ENCODE measurements around the gene PHLDA1. TPM values are rescaled to one million over a fixed set of nuclear protein-coding genes. Genes with fewer than 3 reads are reported as not detected.

Gene PHLDA1
- total RNA-seq, 1 experiment from 2014 or later: 4.9 TPM

GRCh38 chr12:75996861-75997447 is 34.6 kb downstream of the PHLDA1 start:
- BruUV-seq (replicated peaks): no TSS peak
- Histone ChIP-seq H3K4me3 (ENCODE audit: low read depth, low read length, poor library complexity, severe bottlenecking) (no peak overlapping the region), H3K27ac (ENCODE audit: low read depth, low read length, poor library complexity, severe bottlenecking) (no peak overlapping the region), H3K27me3 (replicated peaks; ENCODE audit: insufficient read depth, low read depth, low read length, poor library complexity) (no peaks in the 10 kb centered on the region), H3K4me1 (ENCODE audit: insufficient read depth, low read length, poor library complexity, severe bottlenecking) (no peaks in the 10 kb centered on the region), H3K36me3 (ENCODE audit: insufficient read depth, low read length, poor library complexity, severe bottlenecking) (no peaks in the 10 kb centered on the region), H3K9me3 (ENCODE audit: low read depth, low read length, poor library complexity, severe bottlenecking) (no peaks in the 10 kb centered on the region)
- no peak for TF ChIP-seq EZH2 (IDR thresholded peaks at IDR 0.05; ENCODE audit: borderline replicate concordance, low read depth, low read length, poor library complexity, severe bottlenecking)
- no peak for TF ChIP-seq CTCF (conservative IDR thresholded peaks at IDR 0.05; ENCODE audit: low read depth, low read length)
- no peak for DNase-seq (ENCODE audit: low spot score)
- ChIA-PET CTCF (no interaction called here), POLR2A (ENCODE audit: low non-redundant PET) (interaction anchor here (0.7 kb wide), 1 partner anchor 10 kb away, joined by 3 read pairs; no protein-coding TSS in a partner anchor)
- intact Hi-C loops (cut with micrococcal nuclease; ENCODE audit: unreplicated experiment): no loop called here

- Histone ChIP-seq H3K4me3 (ENCODE audit: low read depth, low read length, poor library complexity, severe bottlenecking) (no peak overlapping the region), H3K27ac (ENCODE audit: low read depth, low read length, poor library complexity, severe bottlenecking) (no peak overlapping the region), H3K4me1 (ENCODE audit: insufficient read depth, low read length, poor library complexity, severe bottlenecking) (no peaks in the 10 kb centered on the region), H3K27me3 (replicated peaks; ENCODE audit: insufficient read depth, low read depth, low read length, poor library complexity) (no peaks in the 10 kb centered on the region), H3K9me3 (ENCODE audit: low read depth, low read length, poor library complexity, severe bottlenecking) (no peaks in the 10 kb centered on the region), H3K36me3 (ENCODE audit: insufficient read depth, low read length, poor library complexity, severe bottlenecking) (no peaks in the 10 kb centered on the region)
- BruUV-seq (replicated peaks): no TSS peak
- intact Hi-C loops (cut with micrococcal nuclease; ENCODE audit: unreplicated experiment): no loop called here
- CTCF ChIA-PET: no interaction called here
- no peak for DNase-seq (ENCODE audit: low spot score)
- POLR2A ChIA-PET (ENCODE audit: low non-redundant PET): no interaction called here
- TF ChIP-seq CTCF (conservative IDR thresholded peaks at IDR 0.05; ENCODE audit: low read depth, low read length) (no peak), EZH2 (IDR thresholded peaks at IDR 0.05; ENCODE audit: borderline replicate concordance, low read depth, low read length, poor library complexity, severe bottlenecking) (no peak)
These were observed 35.9 kb downstream of the PHLDA1 start for GRCh38 chr12:75995691-75996090.

- Histone ChIP-seq H3K27ac (ENCODE audit: low read depth, low read length, poor library complexity, severe bottlenecking) (no peak overlapping the region), H3K9me3 (ENCODE audit: low read depth, low read length, poor library complexity, severe bottlenecking) (no peaks in the 10 kb centered on the region), H3K4me3 (ENCODE audit: low read depth, low read length, poor library complexity, severe bottlenecking) (no peak overlapping the region), H3K4me1 (ENCODE audit: insufficient read depth, low read length, poor library complexity, severe bottlenecking) (no peaks in the 10 kb centered on the region), H3K36me3 (ENCODE audit: insufficient read depth, low read length, poor library complexity, severe bottlenecking) (no peaks in the 10 kb centered on the region), H3K27me3 (replicated peaks; ENCODE audit: insufficient read depth, low read depth, low read length, poor library complexity) (no peaks in the 10 kb centered on the region)
- no peak for DNase-seq (ENCODE audit: low spot score)
- POLR2A ChIA-PET (ENCODE audit: low non-redundant PET): interaction anchor here (0.7 kb wide), 1 partner anchor 86 kb away, joined by 4 read pairs; no protein-coding TSS in a partner anchor
- TF ChIP-seq CTCF (conservative IDR thresholded peaks at IDR 0.05; ENCODE audit: low read depth, low read length) (no peak), EZH2 (IDR thresholded peaks at IDR 0.05; ENCODE audit: borderline replicate concordance, low read depth, low read length, poor library complexity, severe bottlenecking) (no peak)
- intact Hi-C loops (cut with micrococcal nuclease; ENCODE audit: unreplicated experiment): no loop called here
- CTCF ChIA-PET: no interaction called here
- no TSS peak for BruUV-seq (replicated peaks)
These were observed 37.4 kb downstream of the PHLDA1 start for GRCh38 chr12:75994069-75994740.
